Measurements from ENCODE around the gene TMEM253.

- TF ChIP-seq POLR2A (IDR thresholded peaks at IDR 0.05): no peak
- TF ChIP-seq CTCF (IDR thresholded peaks at IDR 0.05): no peak
Measured at GRCh38 chr14:21077672-21078071, 23.2 kb upstream of the TMEM253 start.

Data from Peyer's patch (tissue), 4 donors.